Stomach (tissue), 9 donors: ENCODE data around the gene RGSL1. TPM values are rescaled to one million over a fixed set of nuclear protein-coding genes. Genes with fewer than 3 reads are reported as not detected.
"Not testable (repeated sequence)": the region's sequence is repeated elsewhere in the genome, so short reads cannot be mapped to it uniquely, and the experiment has no call there.

Source experiments
- DNase-seq, 2 donors: peaks; one replicate each; pipeline versions ENCODE4 v3.0.0 to v3.0.0-alpha.2; 2013 to 2019
- H3K27ac ChIP-seq, 5 donors: fragments of 200-600 bp in 4 of 5; sonication (generic) in 4 of 5; one replicate each; pipeline ENCODE4 v1.5.1; 2013 to 2019; ENCODE audit warnings: mild to moderate bottlenecking in 1 of 5, moderate library complexity in 1 of 5
- H3K27me3 ChIP-seq, 3 donors: fragments of 200-600 bp; sonication (generic); one replicate each; pipeline ENCODE4 v1.5.1; 2017 to 2019; ENCODE audit warnings: mixed run types in 1 of 3
- H3K36me3 ChIP-seq, 4 donors: fragments of 200-600 bp; sonication (generic); 1 replicate in 3 of 4; 2 replicates in 1 of 4; pipeline ENCODE4 v1.5.1; 2016 to 2019
- H3K4me1 ChIP-seq, 4 donors: fragments of 200-600 bp; sonication (generic); one replicate each; pipeline ENCODE4 v1.5.1; 2016 to 2019
- H3K4me3 ChIP-seq, 4 donors: fragments of 200-600 bp; sonication (generic) in 3 of 4; one replicate each; pipeline ENCODE4 v1.5.1; 2016 to 2019; ENCODE audit warnings: mild to moderate bottlenecking in 1 of 4
- H3K9me3 ChIP-seq, 4 donors: fragments of 200-600 bp; sonication (generic); one replicate each; pipeline ENCODE4 v1.5.1; 2016 to 2019
- CTCF ChIP-seq, 7 experiments: fragments of 450-650 bp in 4 of 7; fragments of 200-600 bp in 3 of 7; sonication (generic) in 3 of 7; IDR thresholded peaks; one replicate each; pipeline ENCODE4 v1.5.1; 2016 to 2019; ENCODE audit warnings: antibody characterized with exemption in 7 of 7, control low read depth in 2 of 7, mild to moderate bottlenecking in 1 of 7
- EP300 ChIP-seq: sonication (generic); formaldehyde crosslinking; IDR thresholded peaks from one replicate; pipeline ENCODE4 v1.6.1; 2017; ENCODE audit warnings: antibody characterized with exemption
- POLR2A ChIP-seq, 4 donors: fragments of 450-650 bp; IDR thresholded peaks; one replicate each; pipeline ENCODE4 v1.6.1; 2016; ENCODE audit warnings: antibody characterized with exemption in 4 of 4, control low read depth in 2 of 4, mild to moderate bottlenecking in 1 of 4, moderate library complexity in 1 of 4
- POLR2AphosphoS5 ChIP-seq, 3 donors: sonication (generic); formaldehyde crosslinking; IDR thresholded peaks; one replicate each; pipeline ENCODE4 v1.6.1; 2016; ENCODE audit warnings: antibody characterized with exemption in 3 of 3
- WGBS, 5 donors: extraction: QIAGEN DNeasy Blood & Tissue Kit in 3 of 5; methylation state at CpG; one replicate each; pipeline versions ENCODE4 v1.1.5 to v1.1.7; 2013 to 2018; 5-methylcytosine and 5-hydroxymethylcytosine counted together
- intact Hi-C: fragments of 100-400 bp; cut with DNase I; formaldehyde crosslinking; loops from one replicate; pipeline ENCODE4 v1.15.1; 2023; ENCODE audit warnings: low total_unique reads
- polyA plus RNA-seq, 3 donors: library from polyadenylated mRNA; stranded (reverse); fragments of 200-250 nt; gene quantifications; one replicate each; pipeline ENCODE4 v1.2.3, GENCODE V29; 2013
- total RNA-seq, 5 donors: library from RNA; depleted of rRNA; stranded (reverse); fragments of >200 nt; gene quantifications; one replicate each; pipeline versions ENCODE4 v1.1.0 to v1.2.3, GENCODE V29; 2014 to 2016
- donor health status: healthy with polysubstance abuse.
- donor health status: Bipolar disorder and iron deficiency.
- donor health status: healthy.

The RGSL1 gene
- total and polyA plus RNA-seq, 8 donors: not detected

- intact Hi-C loops: no loop called here
- H3K4me3 ChIP-seq: no peak overlapping the region
- no peaks in the 10 kb centered on the region for H3K9me3 ChIP-seq
- no peaks in the 10 kb centered on the region for H3K27me3 ChIP-seq
- TF ChIP-seq CTCF (IDR thresholded peaks at IDR 0.05): no peak
- no peak for TF ChIP-seq POLR2AphosphoS5 (IDR thresholded peaks at IDR 0.05)
- no peak for TF ChIP-seq POLR2A (IDR thresholded peaks at IDR 0.05)
- TF ChIP-seq EP300: no peak
- DNase-seq: peak in 1 of 2 donors; percentile 7
- 16 to 49% (median 35%) methylated on average over 3 of the region's 3 CpGs for WGBS, 5 donors
- H3K27ac ChIP-seq: no peak overlapping the region
- no peaks in the 10 kb centered on the region for H3K36me3 ChIP-seq
- H3K4me1 ChIP-seq: no peaks in the 10 kb centered on the region
Observed at GRCh38 chr1:182507685-182508084, 57.7 kb downstream of the RGSL1 start.

GRCh38 chr1:182515556-182515955, 65.6 kb downstream of the RGSL1 start:
- Histone ChIP-seq H3K36me3 (no peaks in the 10 kb centered on the region), H3K27ac (no peak overlapping the region), H3K4me1 (no peaks in the 10 kb centered on the region), H3K9me3 (peaks cover 0 to 16% (median 10%) of the 10 kb centered on the region in 4 donors), H3K27me3 (peaks cover 0 to 4% (median 0%) of the 10 kb centered on the region in 3 donors), H3K4me3 (no peak overlapping the region)
- TF ChIP-seq CTCF (IDR thresholded peaks at IDR 0.05) (no peak), POLR2AphosphoS5 (IDR thresholded peaks at IDR 0.05) (no peak), EP300 (no peak), POLR2A (IDR thresholded peaks at IDR 0.05) (no peak)
- intact Hi-C loops: no loop called here
- no peak for DNase-seq
- 72 to 90% (median 80%) methylated on average over 11 to 17 of the region's 17 CpGs for WGBS, 5 donors

- intact Hi-C loops: no loop called here
- no peaks in the 10 kb centered on the region for H3K4me1 ChIP-seq
- no peaks in the 10 kb centered on the region for H3K36me3 ChIP-seq
- peaks cover 0 to 36% (median 25%) of the 10 kb centered on the region in 4 donors for H3K9me3 ChIP-seq
- DNase-seq: no peak
- H3K4me3 ChIP-seq: no peak overlapping the region
- H3K27me3 ChIP-seq: no peaks in the 10 kb centered on the region
- H3K27ac ChIP-seq: no peak overlapping the region
- TF ChIP-seq CTCF (IDR thresholded peaks at IDR 0.05): no peak
- no peak for TF ChIP-seq POLR2AphosphoS5 (IDR thresholded peaks at IDR 0.05)
- TF ChIP-seq EP300: no peak
- no peak for TF ChIP-seq POLR2A (IDR thresholded peaks at IDR 0.05)
Observed at GRCh38 chr1:182520736-182521135, 70.8 kb downstream of the RGSL1 start.

- TF ChIP-seq CTCF (IDR thresholded peaks at IDR 0.05): no peak
- H3K4me3 ChIP-seq: no peak overlapping the region
- DNase-seq: no peak
- H3K36me3 ChIP-seq: no peaks in the 10 kb centered on the region
- H3K9me3 ChIP-seq: peaks cover 0 to 49% (median 34%) of the 10 kb centered on the region in 4 donors
- intact Hi-C loops: no loop called here
- no peaks in the 10 kb centered on the region for H3K27me3 ChIP-seq
- no peak overlapping the region for H3K27ac ChIP-seq
- no peaks in the 10 kb centered on the region for H3K4me1 ChIP-seq
Observed at GRCh38 chr1:182525342-182525741, 75.4 kb downstream of the RGSL1 start.

- Histone ChIP-seq H3K27me3 (no peaks in the 10 kb centered on the region), H3K4me1 (no peaks in the 10 kb centered on the region), H3K36me3 (no peaks in the 10 kb centered on the region), H3K9me3 (peaks cover 0 to 49% (median 34%) of the 10 kb centered on the region in 4 donors), H3K27ac (no peak overlapping the region), H3K4me3 (no peak overlapping the region)
- no peak for TF ChIP-seq POLR2A (IDR thresholded peaks at IDR 0.05)
- TF ChIP-seq POLR2AphosphoS5 (IDR thresholded peaks at IDR 0.05): no peak
- TF ChIP-seq CTCF (IDR thresholded peaks at IDR 0.05): no peak
- no peak for TF ChIP-seq EP300
- no peak for DNase-seq
- WGBS, 5 donors: 84 to 93% (median 85%) methylated on average over 2 of the region's 2 CpGs
- intact Hi-C loops: no loop called here
Observed at GRCh38 chr1:182527680-182528079, 77.7 kb downstream of the RGSL1 start.

GRCh38 chr1:182528206-182528605, 78.3 kb downstream of the RGSL1 start:
- DNase-seq, intact Hi-C loops, H3K27ac ChIP-seq, H3K27me3 ChIP-seq, H3K4me3 ChIP-seq, H3K4me1 ChIP-seq, H3K36me3 ChIP-seq: not testable (repeated sequence)
- H3K9me3 ChIP-seq: peaks cover 0 to 47% (median 34%) of the 10 kb centered on the region in 4 donors
- 53 to 69% (median 58%) methylated on average over 5 of the region's 5 CpGs for WGBS, 5 donors
